Aorta (tissue), 5 donors: ENCODE data around the gene PRND. TPM values are rescaled to one million over a fixed set of nuclear protein-coding genes. Genes with fewer than 3 reads are reported as not detected.

Experiments used
- ATAC-seq: fragments of 200-7000 bp; cut with Tn5 transposase; one replicate; pipeline ENCODE4 v1.9.1; 2022; ENCODE audit warnings: moderate library complexity; ENCODE audit not compliant: low FRiP score
- DNase-seq, 2 donors: peaks; one replicate each; pipeline ENCODE4 v3.0.0-alpha.2; 2020
- H3K27ac ChIP-seq, 2 donors: one replicate each; pipeline ENCODE4 v1.5.1; 2013; ENCODE audit warnings: low read length in 2 of 2, mild to moderate bottlenecking in 2 of 2, moderate library complexity in 2 of 2, control low read depth in 1 of 2, inconsistent platforms in 1 of 2, low read depth in 1 of 2
- H3K27me3 ChIP-seq, 2 donors: one replicate each; pipeline ENCODE4 v1.6.1; 2013; ENCODE audit warnings: control low read depth in 1 of 2, low read length in 1 of 2, mild to moderate bottlenecking in 1 of 2, moderate library complexity in 1 of 2; ENCODE audit not compliant: insufficient read depth in 2 of 2, control insufficient read depth in 1 of 2
- H3K36me3 ChIP-seq, 2 donors: one replicate each; pipeline ENCODE4 v1.6.1; 2013; ENCODE audit warnings: control low read depth in 1 of 2, low read length in 1 of 2, mild to moderate bottlenecking in 1 of 2; ENCODE audit not compliant: insufficient read depth in 2 of 2, control insufficient read depth in 1 of 2
- H3K4me1 ChIP-seq, 2 donors: one replicate each; pipeline ENCODE4 v1.6.1; 2013; ENCODE audit warnings: low read length in 2 of 2, control low read depth in 1 of 2, mild to moderate bottlenecking in 1 of 2, moderate library complexity in 1 of 2; ENCODE audit not compliant: insufficient read depth in 2 of 2, control insufficient read depth in 1 of 2
- H3K4me3 ChIP-seq, 2 donors: one replicate each; pipeline ENCODE4 v1.5.1; 2013; ENCODE audit warnings: low read length in 2 of 2, control low read depth in 1 of 2, mild to moderate bottlenecking in 1 of 2
- H3K9me3 ChIP-seq: one replicate; pipeline ENCODE4 v1.6.1; 2013; ENCODE audit warnings: mild to moderate bottlenecking, low read length; ENCODE audit not compliant: control insufficient read depth
- WGBS, 2 donors: extraction: QIAGEN DNeasy Blood & Tissue Kit; methylation state at CpG; one replicate each; pipeline ENCODE4 v1.1.7; 2013; 5-methylcytosine and 5-hydroxymethylcytosine counted together
- intact Hi-C, 2 donors: fragments of 100-400 bp; cut with DNase I; formaldehyde crosslinking; loops; one replicate each; pipeline versions ENCODE4 v1.14.2 to v1.15.0; 2022
- polyA plus RNA-seq, 2 donors: library from polyadenylated mRNA; stranded (reverse); fragments of 200-250 nt; gene quantifications; one replicate each; pipeline ENCODE4 v1.2.3, GENCODE V29; 2013
- total RNA-seq, 2 donors: library from RNA; stranded (reverse); fragmentation: NEBNext Ultra II Directional; extraction: Animal tissue kit (Norgen Biotek cat#: 25700); gene quantifications; one replicate each; pipeline ENCODE4 v1.2.1, GENCODE V29; 2021
- donor health status: healthy with polysubstance abuse.
- donor health status: Bipolar disorder and iron deficiency.
- donor health status: DM: no; HTN: no; CAD: no.
- donor health status: DM: no; HTN: no; CAD: no.
- donor health status: DM: yes; HTN: yes; CAD: no.

PRND gene
- total and polyA plus RNA-seq, 4 donors, result 1.3 TPM; not detected in 3

GRCh38 chr20:4684837-4685413, 36.8 kb upstream of the PRND start:
- no peaks in the 10 kb centered on the region for H3K4me1 ChIP-seq
- DNase-seq (no peak), ATAC-seq (no peak)
- WGBS, 2 donors, result 95 to 96% methylated on average over 6 of the region's 6 CpGs
- no peaks in the 10 kb centered on the region for H3K36me3 ChIP-seq
- H3K9me3 ChIP-seq, result no peaks in the 10 kb centered on the region
- intact Hi-C loops, result no loop called here
- no peak overlapping the region for H3K4me3 ChIP-seq
- H3K27ac ChIP-seq, result no peak overlapping the region
- no peaks in the 10 kb centered on the region for H3K27me3 ChIP-seq

- no peak for ATAC-seq
- intact Hi-C loops, result no loop called here
- no peaks in the 10 kb centered on the region for H3K36me3 ChIP-seq
- no peaks in the 10 kb centered on the region for H3K9me3 ChIP-seq
- H3K27ac ChIP-seq, result no peak overlapping the region
- H3K4me1 ChIP-seq, result no peaks in the 10 kb centered on the region
- 10 to 11% methylated on average over 8 of the region's 8 CpGs for WGBS, 2 donors
- peak overlapping the region; percentile 72 to 99 for H3K4me3 ChIP-seq
- no peaks in the 10 kb centered on the region for H3K27me3 ChIP-seq
- DNase-seq, result no peak
Measured at GRCh38 chr20:4685923-4686221, 35.8 kb upstream of the PRND start.

- Histone ChIP-seq H3K36me3 (no peaks in the 10 kb centered on the region), H3K9me3 (no peaks in the 10 kb centered on the region), H3K4me1 (no peaks in the 10 kb centered on the region), H3K27me3 (no peaks in the 10 kb centered on the region), H3K27ac (no peak overlapping the region), H3K4me3 (no peak overlapping the region)
- WGBS, 2 donors, result 86 to 92% methylated on average over 2 of the region's 2 CpGs
- intact Hi-C loops, result no loop called here
- DNase-seq (no peak), ATAC-seq (no peak)
Measured at GRCh38 chr20:4688305-4688704, 33.4 kb upstream of the PRND start.

GRCh38 chr20:4689220-4689619, 32.5 kb upstream of the PRND start:
- no peaks in the 10 kb centered on the region for H3K9me3 ChIP-seq
- DNase-seq (no peak), ATAC-seq (no peak)
- no peak overlapping the region for H3K4me3 ChIP-seq
- no peaks in the 10 kb centered on the region for H3K4me1 ChIP-seq
- WGBS, 2 donors, result 80 to 82% methylated on average over 2 of the region's 2 CpGs
- H3K36me3 ChIP-seq, result no peaks in the 10 kb centered on the region
- intact Hi-C loops, result no loop called here
- no peaks in the 10 kb centered on the region for H3K27me3 ChIP-seq
- no peak overlapping the region for H3K27ac ChIP-seq

GRCh38 chr20:4691753-4692152, 30.0 kb upstream of the PRND start:
- Histone ChIP-seq H3K36me3 (no peaks in the 10 kb centered on the region), H3K9me3 (no peaks in the 10 kb centered on the region), H3K4me3 (no peak overlapping the region), H3K27me3 (no peaks in the 10 kb centered on the region), H3K27ac (no peak overlapping the region), H3K4me1 (no peaks in the 10 kb centered on the region)
- WGBS, 2 donors, result 42 to 43% methylated on average over 2 of the region's 2 CpGs
- DNase-seq (no peak), ATAC-seq (no peak)
- intact Hi-C loops, result no loop called here

GRCh38 chr20:4694076-4694475, 27.6 kb upstream of the PRND start:
- H3K9me3 ChIP-seq, result no peaks in the 10 kb centered on the region
- no peaks in the 10 kb centered on the region for H3K4me1 ChIP-seq
- H3K27ac ChIP-seq, result no peak overlapping the region
- no peaks in the 10 kb centered on the region for H3K27me3 ChIP-seq
- intact Hi-C loops, result no loop called here
- WGBS, 2 donors, result 97 to 100% methylated on average over 1 of the region's 1 CpG
- DNase-seq, result no peak
- no peak for ATAC-seq
- H3K36me3 ChIP-seq, result no peaks in the 10 kb centered on the region
- H3K4me3 ChIP-seq, result no peak overlapping the region

GRCh38 chr20:4697189-4697830, 24.4 kb upstream of the PRND start:
- DNase-seq, result no peak
- no peak overlapping the region for H3K27ac ChIP-seq
- intact Hi-C loops, result no loop called here
- WGBS, 2 donors, result 86 to 87% methylated on average over 7 of the region's 7 CpGs
- H3K27me3 ChIP-seq, result no peaks in the 10 kb centered on the region
- H3K9me3 ChIP-seq, result no peaks in the 10 kb centered on the region
- ATAC-seq, result no peak
- H3K4me3 ChIP-seq, result no peak overlapping the region
- H3K36me3 ChIP-seq, result peaks cover 0 to 3% of the 10 kb centered on the region in 2 donors
- H3K4me1 ChIP-seq, result no peaks in the 10 kb centered on the region

GRCh38 chr20:4697831-4698221, 23.9 kb upstream of the PRND start:
- ATAC-seq, result no peak
- intact Hi-C loops, result no loop called here
- WGBS, 2 donors, result 89 to 92% methylated on average over 2 of the region's 2 CpGs

GRCh38 chr20:4699216-4699615, 22.5 kb upstream of the PRND start:
- Histone ChIP-seq H3K36me3 (peaks cover 0 to 3% of the 10 kb centered on the region in 2 donors), H3K9me3 (no peaks in the 10 kb centered on the region), H3K4me3 (no peak overlapping the region), H3K27ac (no peak overlapping the region), H3K27me3 (no peaks in the 10 kb centered on the region), H3K4me1 (no peaks in the 10 kb centered on the region)
- 96% methylated on average over 9 of the region's 9 CpGs for WGBS, 2 donors
- DNase-seq (no peak), ATAC-seq (no peak)
- intact Hi-C loops, result no loop called here

More at GRCh38 chr20:4697831-4698221, 23.9 kb upstream of the PRND start:
- H3K4me3 ChIP-seq, result no peak overlapping the region
- peaks cover 0 to 3% of the 10 kb centered on the region in 2 donors for H3K36me3 ChIP-seq
- H3K9me3 ChIP-seq, result no peaks in the 10 kb centered on the region
- H3K4me1 ChIP-seq, result no peaks in the 10 kb centered on the region
- no peak overlapping the region for H3K27ac ChIP-seq
- DNase-seq, result no peak
- H3K27me3 ChIP-seq, result no peaks in the 10 kb centered on the region
